Hepatocyte (in vitro differentiated cells): ENCODE measurements around the gene RNF32.

Source experiments
- EZH2 ChIP-seq: fragments of 200-600 bp; sonication (generic); IDR thresholded peaks from 2 replicates; pipeline ENCODE4 v1.6.1; 2016; ENCODE audit warnings: antibody characterized with exemption, mild to moderate bottlenecking, borderline replicate concordance
- TF ChIP-seq, protein P1 (sequence below): fragments of 200-600 bp; sonication (generic); IDR thresholded peaks from 2 replicates; pipeline ENCODE4 v1.5.1; 2016; ENCODE audit warnings: antibody characterized with exemption, mild to moderate bottlenecking; ENCODE audit not compliant: poor library complexity

DNA sequence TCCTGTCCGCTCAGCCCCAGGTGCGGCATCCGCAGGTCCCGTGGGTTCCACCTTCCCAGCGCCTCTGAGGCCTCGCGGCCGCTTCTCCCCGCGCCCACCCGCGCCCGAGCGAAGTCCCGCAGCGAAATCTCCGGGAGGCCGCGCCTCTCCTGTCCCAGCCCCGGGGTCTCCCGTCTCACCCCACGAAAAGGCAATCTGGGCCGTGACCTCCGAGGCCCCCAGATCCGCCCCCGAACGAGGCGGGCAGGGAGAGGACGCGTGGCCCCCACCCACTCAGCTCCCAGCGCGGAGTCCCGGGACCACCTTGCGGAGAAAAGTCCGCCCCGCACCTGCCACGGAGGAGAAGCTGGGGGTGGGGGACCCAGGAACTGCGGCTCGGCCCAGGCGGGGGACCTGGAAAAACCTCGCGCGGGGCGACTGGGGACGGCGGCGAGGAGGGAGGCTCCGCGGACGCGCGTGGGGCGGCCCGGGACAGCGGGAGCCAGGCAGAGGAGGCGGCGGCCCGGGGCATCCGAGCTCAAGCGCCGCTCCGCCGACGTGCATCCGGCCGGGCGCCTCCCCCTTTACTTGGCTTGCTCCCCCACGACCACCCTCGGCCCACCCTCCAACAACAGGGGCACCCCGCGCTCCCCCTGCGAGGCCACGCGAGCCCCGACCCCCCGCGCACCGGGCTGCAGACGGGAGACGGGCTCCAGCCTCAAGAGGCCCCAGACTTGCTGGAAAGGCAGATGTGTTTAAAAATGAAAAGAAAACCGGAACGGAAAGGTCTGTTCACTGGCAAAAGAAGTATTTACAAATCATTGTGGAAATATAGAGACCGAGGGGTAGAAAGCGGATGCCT lies 33.0 kb upstream of the RNF32 start:
- TF ChIP-seq, protein P1, sequence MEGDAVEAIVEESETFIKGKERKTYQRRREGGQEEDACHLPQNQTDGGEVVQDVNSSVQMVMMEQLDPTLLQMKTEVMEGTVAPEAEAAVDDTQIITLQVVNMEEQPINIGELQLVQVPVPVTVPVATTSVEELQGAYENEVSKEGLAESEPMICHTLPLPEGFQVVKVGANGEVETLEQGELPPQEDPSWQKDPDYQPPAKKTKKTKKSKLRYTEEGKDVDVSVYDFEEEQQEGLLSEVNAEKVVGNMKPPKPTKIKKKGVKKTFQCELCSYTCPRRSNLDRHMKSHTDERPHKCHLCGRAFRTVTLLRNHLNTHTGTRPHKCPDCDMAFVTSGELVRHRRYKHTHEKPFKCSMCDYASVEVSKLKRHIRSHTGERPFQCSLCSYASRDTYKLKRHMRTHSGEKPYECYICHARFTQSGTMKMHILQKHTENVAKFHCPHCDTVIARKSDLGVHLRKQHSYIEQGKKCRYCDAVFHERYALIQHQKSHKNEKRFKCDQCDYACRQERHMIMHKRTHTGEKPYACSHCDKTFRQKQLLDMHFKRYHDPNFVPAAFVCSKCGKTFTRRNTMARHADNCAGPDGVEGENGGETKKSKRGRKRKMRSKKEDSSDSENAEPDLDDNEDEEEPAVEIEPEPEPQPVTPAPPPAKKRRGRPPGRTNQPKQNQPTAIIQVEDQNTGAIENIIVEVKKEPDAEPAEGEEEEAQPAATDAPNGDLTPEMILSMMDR: no peak
- no peak for TF ChIP-seq EZH2
